KMS-11 (cell line): ENCODE data around the gene MAN2A1.

Source experiments
- H2AFZ ChIP-seq: fragments of 200-600 bp; sonication (generic); 2 replicates; pipeline ENCODE4 v1.6.1; 2016; ENCODE audit warnings: antibody characterized with exemption, mixed run types, low read depth
- H3K27ac ChIP-seq: fragments of 200-600 bp; sonication (generic); 2 replicates; pipeline ENCODE4 v1.6.1; 2016; ENCODE audit warnings: mild to moderate bottlenecking, mixed run types
- H3K27me3 ChIP-seq: fragments of 200-600 bp; sonication (generic); 2 replicates; pipeline ENCODE4 v1.6.1; 2017; ENCODE audit warnings: mild to moderate bottlenecking, low read depth, mixed run types, moderate library complexity; ENCODE audit not compliant: insufficient read depth
- H3K36me3 ChIP-seq: fragments of 200-600 bp; sonication (generic); 2 replicates; pipeline ENCODE4 v1.6.1; 2017; ENCODE audit warnings: mild to moderate bottlenecking, mixed run types; ENCODE audit not compliant: insufficient read depth
- H3K4me1 ChIP-seq: fragments of 200-600 bp; sonication (generic); 2 replicates; pipeline ENCODE4 v1.6.1; 2016; ENCODE audit warnings: mild to moderate bottlenecking, low read depth, mixed run types; ENCODE audit not compliant: poor library complexity, severe bottlenecking
- H3K4me2 ChIP-seq: fragments of 200-600 bp; sonication (generic); 2 replicates; pipeline ENCODE4 v1.7.0; 2016; ENCODE audit warnings: mild to moderate bottlenecking, mixed run types
- H3K4me3 ChIP-seq: fragments of 200-600 bp; sonication (generic); IDR thresholded peaks from 2 replicates; pipeline ENCODE4 v1.6.1; 2017; ENCODE audit warnings: low read depth, low read length, mixed read lengths; ENCODE audit not compliant: insufficient read depth
- H3K79me2 ChIP-seq: fragments of 200-600 bp; sonication (generic); 2 replicates; pipeline ENCODE4 v1.6.1; 2016; ENCODE audit warnings: low read depth, mixed run types; ENCODE audit not compliant: insufficient read depth
- H3K9ac ChIP-seq: fragments of 200-600 bp; sonication (generic); 2 replicates; pipeline ENCODE4 v1.6.1; 2016; ENCODE audit warnings: mild to moderate bottlenecking, mixed run types
- H4K20me1 ChIP-seq: fragments of 200-600 bp; sonication (generic); 2 replicates; pipeline ENCODE4 v1.6.1; 2016; ENCODE audit warnings: mild to moderate bottlenecking, mixed run types; ENCODE audit not compliant: insufficient read depth
- CTCF ChIP-seq: fragments of 200-600 bp; sonication (generic); conservative IDR thresholded peaks from 2 replicates; pipeline ENCODE4 v1.6.1; 2017; ENCODE audit warnings: low read depth, mild to moderate bottlenecking, antibody characterized with exemption, low read length, moderate library complexity, mixed read lengths

Gene MAN2A1

GRCh38 chr5:109690975-109691574 lies 1.3 kb downstream of the MAN2A1 start:
- Histone ChIP-seq H3K4me2 (peak overlapping the region; percentile 69), H3K36me3 (no peaks in the 10 kb centered on the region), H3K79me2 (peaks cover 63% of the 10 kb centered on the region), H3K27ac (peak overlapping the region; percentile 74), H2AFZ (peak overlapping the region; percentile 43), H3K27me3 (no peaks in the 10 kb centered on the region), H4K20me1 (peaks cover 3% of the 10 kb centered on the region; the same call in 1 of the 2 replicates), H3K4me3 (no peak overlapping the region), H3K4me1 (peaks cover 38% of the 10 kb centered on the region), H3K9ac (peak overlapping the region; percentile 90)
- TF ChIP-seq CTCF = peak; percentile 51

- Histone ChIP-seq H4K20me1 (peaks cover 3% of the 10 kb centered on the region; the same call in 1 of the 2 replicates), H3K4me3 (no peak overlapping the region), H3K79me2 (peaks cover 72% of the 10 kb centered on the region), H3K27me3 (no peaks in the 10 kb centered on the region), H3K27ac (peak overlapping the region; percentile 74), H3K9ac (peak overlapping the region; percentile 90; the same call in 1 of the 2 replicates), H2AFZ (no peak overlapping the region), H3K4me2 (peak overlapping the region; percentile 69), H3K4me1 (peaks cover 46% of the 10 kb centered on the region), H3K36me3 (no peaks in the 10 kb centered on the region)
- TF ChIP-seq CTCF = no peak
These were observed 2.3 kb downstream of the MAN2A1 start for GRCh38 chr5:109691996-109692395.

GRCh38 chr5:109692852-109693251 lies 3.1 kb downstream of the MAN2A1 start:
- H3K27me3 ChIP-seq = no peaks in the 10 kb centered on the region
- no peak overlapping the region for H2AFZ ChIP-seq
- peak overlapping the region; percentile 74 for H3K27ac ChIP-seq
- peak overlapping the region; percentile 48; the same call in 1 of the 2 replicates for H3K9ac ChIP-seq
- H3K36me3 ChIP-seq = no peaks in the 10 kb centered on the region
- TF ChIP-seq CTCF = no peak
- H3K79me2 ChIP-seq = peaks cover 81% of the 10 kb centered on the region
- no peak overlapping the region for H3K4me3 ChIP-seq
- H3K4me2 ChIP-seq = peak overlapping the region; percentile 91
- H3K4me1 ChIP-seq = peaks cover 53% of the 10 kb centered on the region
- peaks cover 3% of the 10 kb centered on the region; the same call in 1 of the 2 replicates for H4K20me1 ChIP-seq

GRCh38 chr5:109693535-109694400 lies 4.0 kb downstream of the MAN2A1 start:
- peak overlapping the region; percentile 48; the same call in 1 of the 2 replicates for H3K9ac ChIP-seq
- H3K79me2 ChIP-seq = peaks cover 90% of the 10 kb centered on the region
- no peak overlapping the region for H2AFZ ChIP-seq
- peak overlapping the region; percentile 74 for H3K27ac ChIP-seq
- peak overlapping the region; percentile 91 for H3K4me2 ChIP-seq
- no peaks in the 10 kb centered on the region for H3K36me3 ChIP-seq
- no peaks in the 10 kb centered on the region for H3K27me3 ChIP-seq
- no peak overlapping the region for H3K4me3 ChIP-seq
- H4K20me1 ChIP-seq = peaks cover 12% of the 10 kb centered on the region; the same call in 1 of the 2 replicates
- no peak for TF ChIP-seq CTCF
- H3K4me1 ChIP-seq = peaks cover 56% of the 10 kb centered on the region
